ENCODE results near the gene RFPL2.

The RFPL2 gene

GRCh38 chr22:32204856-32205722 is at the start of gene RFPL2:
TSS of gene RFPL2 (minus strand) at chr22:32205073. CDS start at chr22:32202451, 2,622 bp downstream.
- DNase-seq: peak in 9 of 10 donors; percentile 37 to 96 (median 64)
- intact Hi-C loops (cut with DNase I): loop anchor here (10.0 kb wide), 1 partner anchor 60 kb away; no protein-coding TSS in a partner anchor

GRCh38 chr22:32249231-32249630 is 44.4 kb upstream of the RFPL2 start:
- intact Hi-C loops (cut with DNase I): no loop called here
- DNase-seq: no peak

GRCh38 chr22:32248276-32248675 is 43.4 kb upstream of the RFPL2 start:
- intact Hi-C loops (cut with DNase I): no loop called here

GRCh38 chr22:32246166-32246565 is 41.3 kb upstream of the RFPL2 start:
- no peak for DNase-seq
- intact Hi-C loops (cut with DNase I): no loop called here

More at GRCh38 chr22:32248276-32248675, 43.4 kb upstream of the RFPL2 start:
- DNase-seq: no peak

- DNase-seq: no peak
- intact Hi-C loops (cut with DNase I): no loop called here
Observed at GRCh38 chr22:32245042-32245441, 40.2 kb upstream of the RFPL2 start.

- DNase-seq: no peak
- intact Hi-C loops (cut with DNase I): no loop called here
Observed at GRCh38 chr22:32244547-32244946, 39.7 kb upstream of the RFPL2 start.

- intact Hi-C loops (cut with DNase I): no loop called here
- no peak for DNase-seq
Observed at GRCh38 chr22:32240461-32240860, 35.6 kb upstream of the RFPL2 start.

- intact Hi-C loops (cut with DNase I): no loop called here
- DNase-seq: no peak
Observed at GRCh38 chr22:32237906-32238305, 33.0 kb upstream of the RFPL2 start.

- no peak for DNase-seq
- intact Hi-C loops (cut with DNase I): no loop called here
Observed at GRCh38 chr22:32236970-32237369, 32.1 kb upstream of the RFPL2 start.

- no peak for DNase-seq
- intact Hi-C loops (cut with DNase I): no loop called here
Observed at GRCh38 chr22:32233091-32233490, 28.2 kb upstream of the RFPL2 start.

GRCh38 chr22:32232191-32232830 is 27.4 kb upstream of the RFPL2 start:
- no peak for DNase-seq
- intact Hi-C loops (cut with DNase I): no loop called here

GRCh38 chr22:32226326-32227104 is 21.6 kb upstream of the RFPL2 start:
- intact Hi-C loops (cut with DNase I): no loop called here
- DNase-seq: no peak

GRCh38 chr22:32222991-32223390 is 18.1 kb upstream of the RFPL2 start:
- intact Hi-C loops (cut with DNase I): no loop called here
- DNase-seq: no peak

- intact Hi-C loops (cut with DNase I): no loop called here
- DNase-seq: no peak
Observed at GRCh38 chr22:32219026-32219425, 14.2 kb upstream of the RFPL2 start.

- intact Hi-C loops (cut with DNase I): no loop called here
Observed at GRCh38 chr22:32218470-32218869, 13.6 kb upstream of the RFPL2 start.

GRCh38 chr22:32217465-32217864 is 12.6 kb upstream of the RFPL2 start:
- intact Hi-C loops (cut with DNase I): no loop called here
- no peak for DNase-seq

More at GRCh38 chr22:32218470-32218869, 13.6 kb upstream of the RFPL2 start:
- no peak for DNase-seq

- DNase-seq: no peak
- intact Hi-C loops (cut with DNase I): no loop called here
Observed at GRCh38 chr22:32216911-32217310, 12.0 kb upstream of the RFPL2 start.

- intact Hi-C loops (cut with DNase I): no loop called here
- no peak for DNase-seq
Observed at GRCh38 chr22:32211011-32211410, 6.1 kb upstream of the RFPL2 start.

GRCh38 chr22:32208681-32209080 is 3.8 kb upstream of the RFPL2 start:
- intact Hi-C loops (cut with DNase I): loop anchor here (10.0 kb wide), 1 partner anchor 56 kb away; no protein-coding TSS in a partner anchor
- no peak for DNase-seq

GRCh38 chr22:32207971-32208480 is 3.2 kb upstream of the RFPL2 start:
- DNase-seq: no peak
- intact Hi-C loops (cut with DNase I): loop anchor here (10.0 kb wide), 1 partner anchor 57 kb away; no protein-coding TSS in a partner anchor

Data from posterior cingulate gyrus (tissue), 11 donors.